HG02884 (cell line): Measurements from ENCODE around the gene B3GAT3.
"Not testable (repeated sequence)": the region's sequence is repeated elsewhere in the genome, so short reads cannot be mapped to it uniquely, and the experiment has no call there.

ENCODE experiments used
- ATAC-seq: cut with Tn5 transposase; IDR thresholded peaks from one replicate; pipeline ENCODE4 v1.9.1; 2021; ENCODE audit warnings: mild to moderate bottlenecking, moderate library complexity; ENCODE audit not compliant: unreplicated experiment

B3GAT3 gene

DNA sequence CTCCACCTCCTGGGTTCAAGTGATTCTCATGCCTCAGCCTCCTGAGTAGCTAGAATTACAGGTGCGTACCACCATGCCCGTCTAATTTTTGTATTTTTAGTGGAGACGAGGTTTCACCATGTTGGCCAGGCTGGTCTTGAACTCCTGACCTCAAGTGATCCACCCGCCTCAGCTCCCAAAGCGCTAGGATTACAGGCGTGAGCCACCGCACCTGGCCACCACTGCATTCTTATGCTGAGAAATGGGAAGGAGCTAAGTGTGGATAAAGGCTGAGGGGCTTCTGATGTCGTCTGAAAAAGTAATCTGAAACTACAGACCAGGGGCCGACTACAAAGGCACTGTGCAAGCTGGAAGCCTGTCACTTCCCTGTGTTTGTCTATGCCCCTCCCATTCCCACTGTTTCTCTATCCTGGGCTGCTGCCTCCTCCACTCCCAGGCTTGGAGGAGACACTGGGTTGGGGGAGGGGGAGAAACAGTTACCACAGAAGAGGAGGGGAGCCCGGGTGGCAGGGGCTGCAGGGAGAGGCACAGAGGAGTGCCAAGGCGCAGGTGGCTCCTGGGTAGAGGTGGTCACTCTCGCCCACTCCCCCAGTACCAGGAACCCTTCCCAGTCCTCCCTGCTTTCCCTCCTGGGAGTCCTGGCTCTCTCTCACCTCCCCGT, 17.2 kb downstream of the B3GAT3 start:
- ATAC-seq = no peak

DNA sequence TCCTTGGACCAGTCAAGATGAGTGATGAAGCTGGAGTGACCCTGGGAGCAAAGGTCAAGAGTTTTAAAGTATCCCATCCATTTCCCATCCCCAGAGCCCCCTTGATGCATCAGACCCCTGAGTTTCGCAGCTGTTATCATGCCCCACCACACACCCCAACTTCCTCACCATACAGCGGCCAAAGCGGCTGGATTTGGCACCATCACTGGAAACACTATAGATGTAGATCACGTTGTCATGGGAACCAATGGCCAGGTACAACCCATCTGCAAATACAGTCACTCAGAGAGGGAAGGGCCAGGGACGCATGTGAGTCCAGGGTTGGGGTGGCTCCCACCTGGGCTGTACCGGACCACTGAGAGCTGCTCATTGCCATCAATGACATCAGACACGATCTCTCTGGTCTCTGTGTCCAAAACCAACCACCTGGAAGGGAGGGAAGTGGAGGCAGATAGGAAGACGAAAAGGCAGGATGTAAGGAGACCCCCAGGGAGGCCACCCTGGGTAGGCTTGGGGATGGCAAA, 17.9 kb downstream of the B3GAT3 start:
- ATAC-seq = no peak

DNA sequence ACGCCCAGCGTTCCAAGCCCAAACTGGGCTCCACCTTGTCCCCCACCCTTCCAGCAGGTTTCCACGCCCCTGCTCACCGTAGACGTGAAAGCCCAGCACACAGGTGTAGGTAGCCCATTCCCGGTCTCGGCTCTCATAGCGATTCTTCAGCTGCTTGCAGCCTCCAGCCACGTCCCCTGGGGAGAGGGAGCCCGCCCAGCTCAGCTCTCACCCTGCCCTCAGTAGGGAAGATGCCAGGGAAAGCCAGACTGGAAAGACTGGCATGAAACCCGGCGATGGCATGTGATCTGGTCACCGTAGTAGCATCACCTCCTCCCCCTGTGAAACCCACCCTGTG, 18.7 kb downstream of the B3GAT3 start:
- no peak for ATAC-seq

DNA sequence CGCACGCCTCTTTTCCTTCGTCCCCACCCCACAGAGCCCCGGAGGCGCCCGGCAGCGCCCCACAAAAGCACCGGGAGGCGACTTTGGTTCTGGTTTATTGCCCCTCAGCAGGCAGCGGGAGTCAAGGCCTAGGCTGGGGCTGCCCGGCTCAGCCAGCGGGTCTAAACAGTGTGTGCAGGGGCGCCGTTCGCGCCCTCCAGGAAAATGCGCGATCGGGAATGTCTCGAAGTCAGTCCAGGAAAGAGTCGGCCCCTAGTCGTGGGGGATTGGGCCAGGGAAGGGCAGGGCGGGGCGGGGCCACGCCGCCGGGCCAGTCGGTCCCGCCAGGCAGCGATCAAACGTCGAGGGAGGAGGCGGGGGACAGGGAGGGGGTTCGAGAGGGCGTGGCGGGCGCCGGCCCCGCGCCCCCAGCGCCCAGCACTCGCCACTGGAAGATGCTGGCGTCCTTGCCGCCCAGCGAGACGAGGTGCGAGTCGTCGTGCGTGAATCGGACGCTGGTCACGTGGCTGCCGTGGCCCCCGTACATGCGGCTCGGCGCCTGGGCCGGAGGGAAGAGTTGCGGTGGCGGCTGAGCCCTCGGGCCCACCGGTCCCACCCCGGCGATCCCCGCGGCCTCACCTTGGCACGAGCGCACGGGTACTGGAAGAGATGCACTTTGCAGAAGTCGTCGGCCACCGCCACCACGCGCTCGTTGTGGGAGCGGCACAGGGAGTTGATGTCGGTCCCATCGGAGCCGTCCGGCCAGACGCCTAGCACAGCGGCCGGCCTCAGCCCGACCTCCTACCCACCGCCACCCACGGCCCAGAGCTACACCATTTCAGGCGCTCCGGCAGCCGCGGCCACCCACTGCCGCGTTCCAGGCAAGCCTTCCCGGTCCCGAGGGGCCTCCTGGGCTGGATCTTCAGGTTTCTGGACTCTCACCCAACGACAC, 19.4 kb downstream of the B3GAT3 start:
- ATAC-seq = no peak

DNA sequence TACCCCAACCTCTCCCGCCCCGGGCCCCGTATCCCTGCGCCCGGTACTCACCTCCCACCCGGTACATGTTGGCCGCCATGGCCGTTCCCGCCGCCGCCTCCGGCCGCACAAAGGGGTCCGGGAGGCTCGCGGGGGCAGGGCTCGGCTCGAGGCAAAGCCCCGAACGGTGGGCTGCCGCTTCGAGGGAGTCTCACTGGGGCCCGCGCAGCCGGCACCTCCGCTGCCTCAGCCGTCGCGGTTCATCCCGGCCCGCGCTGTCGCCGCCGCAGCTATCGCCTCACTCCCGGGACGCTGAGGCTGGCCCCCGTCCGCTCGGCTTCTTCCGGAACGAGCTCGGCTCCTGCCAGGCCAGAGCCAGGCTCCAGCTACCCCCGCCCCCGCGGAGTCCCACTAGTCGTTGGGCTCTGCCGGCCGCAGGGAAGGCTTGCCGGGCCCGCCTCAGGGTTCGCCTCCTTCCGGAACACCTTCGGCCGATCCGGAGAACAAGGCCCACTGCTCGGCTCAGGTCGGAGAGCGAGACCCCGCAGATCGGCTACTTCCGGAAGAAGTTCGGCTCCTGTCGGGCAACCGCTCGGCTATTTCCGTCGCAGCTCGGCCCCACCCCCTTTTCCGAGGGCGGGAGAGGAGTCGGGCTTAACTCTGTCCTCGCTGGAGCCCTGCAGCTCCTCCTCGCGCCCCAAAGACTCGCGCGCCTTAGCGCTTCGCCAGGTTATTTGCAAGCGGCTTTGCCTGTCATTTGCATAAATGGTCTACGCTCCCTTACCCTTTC, 20.2 kb downstream of the B3GAT3 start, which contains the start of gene MTA2:
Gene MTA2 (minus strand): TSS at position 494 of the 769 bp plus-strand sequence. CDS start 415 bp downstream, at position 79.
- ATAC-seq = peak; percentile 68

DNA sequence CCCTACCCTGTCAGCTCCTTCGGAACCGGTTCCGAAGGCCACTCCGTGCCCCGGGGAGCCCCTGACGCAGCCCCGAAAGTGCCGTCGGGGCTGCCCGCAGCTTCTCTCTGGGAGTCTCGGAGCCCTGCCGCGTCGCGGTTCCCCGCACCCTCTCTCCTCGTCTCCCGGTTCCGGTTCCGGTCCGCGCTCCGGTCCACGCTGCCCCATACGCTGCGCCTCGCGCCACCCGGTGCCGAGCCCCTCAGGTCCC, 20.7 kb downstream of the B3GAT3 start:
- ATAC-seq = peak; percentile 8

DNA sequence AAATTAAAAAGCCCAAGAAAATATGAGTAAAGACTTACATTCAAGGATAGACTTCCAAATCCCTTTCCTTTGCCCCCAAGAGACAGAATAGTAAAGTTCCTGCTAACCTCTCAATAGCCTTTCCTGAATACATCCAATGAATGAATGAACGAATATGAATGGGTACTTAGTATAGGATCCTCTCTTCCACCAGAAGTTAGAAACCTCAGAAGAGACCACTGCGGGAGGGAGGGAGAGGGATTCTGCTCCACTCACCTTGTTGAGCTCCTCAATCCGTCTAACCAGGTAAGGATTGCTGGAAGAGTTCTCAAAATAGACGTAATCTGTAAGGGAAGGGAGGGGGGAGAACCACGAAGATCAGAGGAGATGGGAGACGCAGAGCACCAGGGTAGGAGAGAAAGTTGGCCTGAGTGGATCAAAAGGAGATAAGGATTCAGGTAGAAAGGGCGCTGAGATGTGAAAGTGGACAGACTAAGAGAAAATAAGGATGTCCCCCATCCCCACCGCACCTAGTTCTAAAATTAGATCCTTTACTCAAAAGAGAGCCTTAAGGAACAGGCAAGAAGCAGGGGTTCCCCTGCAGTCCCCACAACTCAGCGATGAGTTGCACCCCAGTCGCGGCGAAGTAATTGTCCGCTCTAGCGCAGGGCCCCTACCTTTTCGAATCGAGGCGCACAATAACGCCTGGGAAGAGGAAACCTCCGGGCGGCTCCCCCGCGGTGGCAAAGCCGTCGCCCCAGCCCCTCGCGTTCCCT, 21.2 kb downstream of the B3GAT3 start:
- no peak for ATAC-seq

DNA sequence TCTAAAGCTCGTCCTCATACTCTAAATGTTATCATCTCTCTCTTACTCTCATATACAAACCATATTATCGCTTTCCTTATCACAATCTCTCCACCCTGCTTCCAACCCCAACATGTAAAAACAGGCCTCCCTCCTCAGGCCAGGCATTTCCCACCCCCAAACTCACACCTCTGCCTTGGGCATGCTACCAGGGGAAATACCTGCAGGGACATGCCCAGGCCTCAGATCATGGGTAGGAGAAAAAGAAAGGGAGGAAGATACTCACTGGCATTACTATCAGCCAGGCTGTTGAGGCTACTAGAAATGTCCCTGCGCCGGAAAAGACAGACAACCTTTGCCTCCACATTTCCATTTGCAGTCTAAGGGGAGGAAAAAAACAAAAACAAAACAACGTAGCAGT, 21.9 kb downstream of the B3GAT3 start:
- no peak for ATAC-seq

DNA sequence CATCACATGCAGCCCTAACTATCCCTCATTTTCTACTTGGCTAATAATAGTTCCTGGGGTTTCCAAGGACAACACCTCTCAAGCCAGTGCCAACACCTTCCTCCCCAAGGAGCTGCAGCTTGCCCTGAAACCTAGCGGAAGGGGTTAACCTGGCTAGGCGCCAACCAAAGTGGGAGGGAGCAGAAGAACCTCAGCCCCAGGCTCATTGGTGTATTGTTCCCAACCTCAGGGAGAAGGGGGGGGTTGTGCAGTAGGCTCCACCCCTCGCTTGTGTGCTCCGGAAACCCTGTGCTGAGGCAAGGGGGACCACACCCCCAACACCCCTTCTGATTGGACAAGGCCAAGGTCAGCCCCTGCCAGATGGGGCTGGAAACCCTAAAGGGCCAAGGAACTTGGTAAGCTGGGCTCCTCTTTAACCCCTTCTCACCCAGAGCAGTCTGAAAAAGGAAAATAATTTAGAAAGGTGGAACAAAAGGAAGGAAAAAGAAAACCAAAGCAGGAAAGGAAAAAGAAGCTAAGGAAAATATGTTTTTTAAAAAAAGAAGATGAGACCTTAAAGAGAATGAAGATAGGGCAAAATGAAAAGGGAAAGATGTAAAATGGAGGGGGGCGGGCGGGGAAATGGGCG, 22.6 kb downstream of the B3GAT3 start:
- ATAC-seq = peak; percentile 35

DNA sequence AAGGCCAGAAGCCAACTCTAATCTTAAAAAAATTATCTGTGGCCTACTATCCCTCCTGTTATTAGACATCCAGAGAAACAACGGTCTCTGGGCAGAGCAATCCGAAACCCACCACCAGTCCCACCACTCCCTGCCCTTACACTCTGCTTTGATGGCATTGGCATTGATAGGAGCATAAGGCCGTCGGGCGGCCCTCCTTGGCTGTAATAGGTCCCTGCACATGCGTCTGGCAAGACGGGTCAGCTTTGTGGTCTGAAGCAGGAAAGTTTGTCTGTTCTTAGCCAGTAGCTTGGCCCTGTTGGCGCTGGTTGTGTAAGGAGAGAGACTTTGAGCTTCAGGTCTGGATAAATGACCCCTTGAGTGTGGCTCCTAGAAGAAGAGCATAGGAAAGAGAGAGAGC, 26.7 kb downstream of the B3GAT3 start:
- ATAC-seq = no peak

DNA sequence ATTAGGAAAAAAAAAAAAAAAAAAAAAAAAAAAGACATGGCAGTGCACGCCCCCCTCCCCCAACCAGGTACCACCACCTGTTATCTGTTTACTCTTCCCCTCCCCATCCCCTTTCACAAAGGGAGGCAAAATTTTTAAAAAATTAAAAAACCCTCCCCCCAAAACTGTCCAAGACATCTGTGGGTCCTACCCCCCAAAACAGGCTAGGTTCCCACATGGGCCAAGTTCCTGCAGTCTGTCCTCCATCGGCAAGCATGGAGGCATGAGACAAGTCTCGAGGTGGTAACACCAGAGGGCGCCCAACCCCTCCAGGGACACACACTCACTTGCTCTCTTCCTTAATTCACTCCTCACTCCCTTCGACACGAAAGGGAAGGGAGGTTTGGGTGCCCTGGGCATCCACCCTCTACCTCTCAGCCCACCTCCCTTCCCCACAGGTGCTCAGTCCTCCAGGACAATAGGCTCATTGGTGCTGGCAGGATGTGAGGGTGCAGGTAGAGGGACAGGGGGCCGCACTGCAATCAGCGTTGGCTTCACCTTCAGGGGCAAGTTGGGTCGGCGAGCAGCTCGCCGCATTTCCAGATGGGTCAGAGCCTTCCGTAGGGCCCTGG, 28.2 kb downstream of the B3GAT3 start:
- ATAC-seq = no peak

DNA sequence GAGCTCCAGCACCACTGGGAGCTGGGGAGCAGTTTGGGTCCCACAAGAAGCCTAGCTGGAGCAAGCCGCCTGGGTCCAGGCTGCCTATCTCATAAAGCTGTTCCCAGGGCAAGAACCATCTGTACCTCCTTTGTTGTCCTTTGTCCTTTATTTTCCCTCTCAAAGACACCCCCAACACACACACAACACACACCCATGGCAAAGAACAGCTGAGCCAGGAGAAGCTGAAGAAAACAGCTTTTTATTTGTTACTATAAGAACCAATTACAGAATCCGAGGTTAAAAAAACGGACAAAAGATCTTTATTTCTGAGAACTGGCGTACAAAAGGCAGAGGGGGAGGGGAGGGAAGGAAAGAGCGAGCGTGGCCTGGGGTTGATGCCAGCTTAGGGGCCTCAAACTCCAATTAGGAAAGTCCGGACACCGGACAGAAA, 28.8 kb downstream of the B3GAT3 start:
- no peak for ATAC-seq

DNA sequence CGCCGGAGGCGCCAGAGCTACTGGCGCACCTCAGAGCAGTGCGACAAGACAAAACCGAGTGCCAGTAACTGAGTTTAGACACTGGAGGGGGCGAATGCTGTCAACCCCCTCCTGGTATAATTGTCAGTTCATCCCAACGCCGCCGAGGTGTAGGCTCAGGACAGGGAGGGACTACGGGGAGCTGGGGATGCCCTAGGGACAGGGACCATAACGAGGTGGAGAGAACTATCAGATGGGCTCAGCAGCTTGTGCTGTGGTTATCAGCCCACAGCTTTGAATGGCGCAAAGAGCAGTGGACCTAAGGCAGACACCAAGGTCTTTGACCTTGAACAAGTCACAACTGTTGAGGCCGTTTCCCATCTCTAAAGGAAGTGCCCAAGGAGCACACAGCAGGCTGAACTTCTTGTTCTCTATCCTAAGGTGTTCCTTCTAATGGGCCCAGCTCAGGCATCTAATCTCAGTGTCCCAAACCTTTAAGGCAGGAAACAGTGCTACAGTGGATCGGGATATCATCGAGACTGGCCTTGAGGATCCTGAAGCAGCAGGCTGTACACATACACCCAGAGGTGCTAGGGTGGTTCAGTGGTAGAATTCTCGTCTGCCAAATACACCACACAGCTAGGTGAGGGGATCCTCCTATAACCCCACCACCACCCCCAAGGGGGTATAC, 29.5 kb downstream of the B3GAT3 start:
- ATAC-seq = no peak

DNA sequence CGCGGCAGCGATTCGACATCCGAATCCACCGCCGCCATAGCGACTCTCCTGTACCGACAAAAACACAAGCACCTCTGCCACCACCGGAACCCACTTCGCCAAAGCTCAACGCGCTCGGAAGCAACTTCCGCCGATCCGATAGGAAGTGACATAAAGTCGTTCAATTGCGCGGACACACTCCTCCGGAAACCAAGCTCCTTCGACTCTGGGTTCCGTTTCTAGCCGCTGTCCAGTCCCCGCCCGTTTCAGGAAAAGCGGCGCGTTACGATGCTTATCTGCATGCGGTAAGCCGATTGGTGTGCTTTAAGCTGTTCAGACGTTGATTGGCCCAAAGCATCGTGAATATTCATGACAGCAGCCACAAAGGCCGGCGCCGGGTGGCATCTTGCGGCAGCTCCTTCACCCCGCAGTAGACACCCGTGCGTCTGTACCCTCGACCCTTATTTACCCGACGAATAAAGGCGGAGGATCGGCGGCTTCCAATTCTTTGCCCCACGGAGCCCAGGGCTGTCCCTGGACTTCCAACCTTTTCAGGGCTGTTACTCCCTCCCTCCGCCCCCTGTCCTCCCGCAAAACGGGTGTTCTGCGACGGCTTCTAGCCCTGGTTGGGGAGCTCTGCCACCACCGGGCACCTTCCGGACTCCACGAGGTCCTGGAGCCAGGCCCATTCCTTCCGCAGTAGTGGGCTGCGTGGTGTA, 30.2 kb downstream of the B3GAT3 start, which contains the start of gene TUT1:
Gene TUT1 (minus strand): TSS at position 76 of the 698 bp plus-strand sequence. CDS start 38 bp downstream, at position 38.
- ATAC-seq = peak; percentile 87

DNA sequence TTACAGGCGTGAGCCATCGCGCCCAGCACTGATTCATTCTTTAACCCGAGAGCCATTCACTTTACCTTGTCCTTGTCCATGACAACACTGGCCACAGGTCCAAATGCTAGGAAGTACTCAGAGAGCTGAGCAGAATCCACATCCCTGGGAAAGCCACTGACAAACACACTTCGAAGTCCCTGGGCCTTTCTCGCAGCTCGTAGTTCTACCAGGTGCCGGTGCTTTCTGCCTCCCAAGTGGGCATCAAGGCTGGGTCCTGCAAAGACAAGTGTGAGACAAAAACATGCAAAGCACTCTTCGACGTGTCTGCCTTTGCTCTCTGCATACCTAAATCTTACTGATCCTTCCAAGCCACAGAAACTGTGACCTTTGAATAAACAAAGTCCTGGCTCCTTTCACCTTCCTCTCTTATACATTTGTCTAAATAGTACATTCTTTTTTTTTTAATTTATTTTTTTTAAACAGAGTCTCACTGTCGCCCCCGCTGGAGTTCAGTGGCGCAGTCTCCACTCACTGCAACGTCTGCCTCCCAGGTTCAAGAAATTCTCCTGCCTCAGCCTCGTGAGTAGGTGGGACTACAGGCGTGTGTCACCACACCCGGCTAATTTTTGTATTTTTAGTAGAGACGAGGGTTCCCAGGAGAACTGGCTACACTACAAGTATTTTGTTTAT, 32.7 kb downstream of the B3GAT3 start:
- ATAC-seq = no peak

DNA sequence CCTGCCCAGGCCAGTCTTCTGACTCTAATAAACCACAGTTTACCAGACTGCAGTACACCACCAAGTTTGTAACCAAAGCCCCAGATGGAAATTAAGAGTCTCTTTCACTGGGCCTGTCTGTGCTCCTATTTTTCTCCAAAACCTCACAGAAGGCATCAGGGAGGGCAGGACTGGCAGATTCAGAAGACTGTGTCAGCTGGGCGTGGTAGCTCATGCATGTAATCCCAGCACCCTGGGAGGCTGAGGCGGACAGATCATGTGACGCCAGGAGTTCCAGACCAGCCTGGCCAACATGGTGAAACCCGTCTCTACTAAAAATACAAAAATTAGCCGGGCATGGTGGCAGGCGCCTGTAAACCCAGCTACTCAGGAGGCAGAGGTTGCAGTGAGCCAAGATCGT, 36.4 kb downstream of the B3GAT3 start:
- not testable (repeated sequence) for ATAC-seq

DNA sequence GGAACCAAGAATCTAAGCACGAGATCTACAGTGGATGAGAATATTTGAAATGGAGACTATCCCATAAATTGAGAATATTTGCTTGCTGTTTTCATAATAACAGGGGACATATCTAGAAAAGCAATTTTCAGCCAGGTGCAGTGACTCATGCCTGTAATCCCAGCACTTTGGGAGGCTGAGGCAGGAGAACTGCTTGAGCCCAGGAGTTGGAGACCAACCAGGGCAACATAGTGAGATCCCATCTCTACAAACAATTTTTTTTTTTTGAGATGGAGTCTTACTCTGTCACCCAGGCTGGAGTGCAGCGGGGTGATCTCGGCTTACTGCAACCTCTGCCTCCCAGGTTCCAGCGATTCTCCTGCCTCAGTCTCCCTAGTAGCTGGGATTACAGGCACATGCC, 40.1 kb downstream of the B3GAT3 start:
- not testable (repeated sequence) for ATAC-seq
